Kidney glomerular epithelial cell (primary cell): ENCODE data around the gene UBE2O.

Experiments used
- DNase-seq: peaks from one replicate; lab custom pipeline; 2025; lab: John Stamatoyannopoulos, UW

Gene UBE2O

DNA sequence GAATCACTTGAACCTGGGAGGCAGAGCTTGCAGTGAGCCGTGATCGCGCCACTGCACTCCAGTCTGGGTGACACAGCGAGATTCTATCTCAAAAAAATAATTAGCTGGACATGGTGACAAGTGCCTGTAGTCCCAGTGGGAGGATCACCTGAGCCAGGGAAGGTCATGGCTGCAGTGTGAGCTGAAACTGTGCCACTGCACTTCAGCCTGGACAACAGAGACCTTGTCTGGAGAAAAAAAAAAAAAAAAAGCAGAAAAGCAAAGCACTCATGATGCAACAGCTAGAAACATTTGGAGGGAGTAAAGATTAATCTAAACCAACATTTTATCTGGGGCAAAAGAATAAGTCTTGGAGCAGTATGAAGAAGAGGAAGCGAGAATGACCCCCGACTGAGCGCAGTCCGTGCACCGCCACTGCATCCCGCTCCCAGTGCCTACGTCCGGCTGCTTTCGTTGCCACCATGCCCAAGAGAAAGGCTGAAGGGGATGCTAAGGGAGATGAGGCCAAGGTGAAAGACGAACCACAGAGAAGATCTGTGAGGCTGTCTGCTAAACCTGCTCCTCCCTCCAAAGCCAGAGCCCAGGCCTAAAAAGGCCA is 107.5 kb downstream of the UBE2O start:
- DNase-seq: no peak

DNA sequence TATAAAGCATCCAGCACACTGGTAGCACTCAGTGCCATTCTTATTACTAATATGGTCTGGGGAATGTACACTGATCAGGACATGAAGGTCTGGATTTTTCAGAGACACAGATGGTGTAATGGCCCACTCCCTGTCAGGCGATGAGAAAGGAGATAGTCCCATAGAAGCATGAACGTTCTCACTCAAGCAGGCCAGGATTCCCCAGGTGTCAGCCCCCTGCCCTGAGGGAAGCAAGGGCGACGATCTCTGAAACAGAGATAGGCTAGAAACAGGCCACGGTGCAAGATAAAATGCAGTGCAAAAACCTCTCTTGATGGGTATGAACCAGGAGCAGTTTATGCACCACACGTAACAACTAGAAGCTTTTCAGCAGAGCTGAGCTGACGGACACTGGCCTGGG is 109.8 kb downstream of the UBE2O start:
- no peak for DNase-seq

DNA sequence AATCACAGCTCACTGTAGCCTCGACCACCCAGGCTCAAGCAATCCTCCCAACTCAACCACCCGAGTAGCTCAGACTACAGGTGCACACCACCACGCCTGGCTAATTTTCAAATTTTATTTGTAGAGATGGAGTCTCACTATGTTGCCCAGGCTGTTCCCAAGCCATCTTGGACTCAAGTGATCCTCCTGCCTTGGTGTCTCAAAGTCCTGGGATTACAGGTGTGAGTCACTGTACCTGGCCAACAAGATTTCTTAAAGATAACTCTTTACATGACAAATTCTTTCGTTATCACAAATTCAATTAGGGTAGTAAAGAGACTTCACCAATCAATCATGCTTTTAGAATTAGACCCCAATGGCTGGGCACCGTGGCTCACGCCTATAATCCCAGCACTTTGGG is 111.7 kb downstream of the UBE2O start:
- DNase-seq: no peak
